ENCODE data around the gene ADGRB2.

DNA sequence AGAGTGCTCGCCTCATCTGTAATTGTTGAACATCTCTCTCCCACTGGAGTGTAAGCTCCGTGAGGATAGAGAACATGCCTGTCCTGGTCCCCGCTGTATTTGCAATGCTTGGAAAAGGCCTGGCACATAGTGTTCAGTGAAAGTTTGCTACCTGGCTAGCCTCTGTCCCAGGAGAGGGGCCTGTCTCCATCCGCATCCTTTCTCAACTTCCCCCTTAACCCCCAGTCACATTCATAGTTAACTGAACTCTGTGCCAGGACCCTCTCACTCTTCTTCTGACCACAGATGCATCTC lies 36.5 kb upstream of the ADGRB2 start:
- TF ChIP-seq, protein P1, sequence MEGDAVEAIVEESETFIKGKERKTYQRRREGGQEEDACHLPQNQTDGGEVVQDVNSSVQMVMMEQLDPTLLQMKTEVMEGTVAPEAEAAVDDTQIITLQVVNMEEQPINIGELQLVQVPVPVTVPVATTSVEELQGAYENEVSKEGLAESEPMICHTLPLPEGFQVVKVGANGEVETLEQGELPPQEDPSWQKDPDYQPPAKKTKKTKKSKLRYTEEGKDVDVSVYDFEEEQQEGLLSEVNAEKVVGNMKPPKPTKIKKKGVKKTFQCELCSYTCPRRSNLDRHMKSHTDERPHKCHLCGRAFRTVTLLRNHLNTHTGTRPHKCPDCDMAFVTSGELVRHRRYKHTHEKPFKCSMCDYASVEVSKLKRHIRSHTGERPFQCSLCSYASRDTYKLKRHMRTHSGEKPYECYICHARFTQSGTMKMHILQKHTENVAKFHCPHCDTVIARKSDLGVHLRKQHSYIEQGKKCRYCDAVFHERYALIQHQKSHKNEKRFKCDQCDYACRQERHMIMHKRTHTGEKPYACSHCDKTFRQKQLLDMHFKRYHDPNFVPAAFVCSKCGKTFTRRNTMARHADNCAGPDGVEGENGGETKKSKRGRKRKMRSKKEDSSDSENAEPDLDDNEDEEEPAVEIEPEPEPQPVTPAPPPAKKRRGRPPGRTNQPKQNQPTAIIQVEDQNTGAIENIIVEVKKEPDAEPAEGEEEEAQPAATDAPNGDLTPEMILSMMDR (IDR thresholded peaks at IDR 0.05; ENCODE audit: low read length) = no peak
- no peak for TF ChIP-seq EZH2 (optimal IDR thresholded peaks at IDR 0.05; ENCODE audit: low read depth, low read length)
- TF ChIP-seq EZH2phosphoT487 (IDR thresholded peaks at IDR 0.05; ENCODE audit: low read length) = no peak

All from MM.1S (cell line).